ENCODE measurements around the gene PLSCR5. TPM values are rescaled to one million over a fixed set of nuclear protein-coding genes. Genes with fewer than 3 reads are reported as not detected.
A peak's percentile ranks its signal among the peaks of the same experiment; 100 is the strongest.

PLSCR5 gene
- total RNA-seq, 1 experiment from 2014 or later, result not detected

DNA sequence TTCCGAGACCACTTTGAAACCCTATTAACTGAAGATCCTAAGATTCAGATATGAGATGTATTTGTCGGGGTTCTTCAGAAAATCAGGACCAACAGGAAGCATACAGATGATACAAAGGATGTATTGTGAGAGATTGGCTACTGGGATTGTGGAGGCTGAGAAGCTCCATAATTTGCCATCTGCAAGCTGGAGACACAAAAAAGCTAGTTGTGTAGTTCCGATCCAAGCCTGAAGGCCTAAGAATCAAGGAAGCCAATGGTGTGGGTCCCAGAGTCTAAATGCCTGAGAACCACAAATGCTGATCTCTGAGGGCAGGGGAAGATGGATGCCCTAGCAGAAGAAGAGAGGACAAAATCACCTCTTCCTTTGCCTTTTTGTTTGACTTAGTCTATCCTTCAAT is 49.8 kb downstream of the PLSCR5 start:
- Histone ChIP-seq H3K36me3 (no peaks in the 10 kb centered on the region), H3K4me3 (no peak overlapping the region), H3K9me3 (no peaks in the 10 kb centered on the region), H3K27me3 (no peaks in the 10 kb centered on the region)
- DNase-seq, result no peak

DNA sequence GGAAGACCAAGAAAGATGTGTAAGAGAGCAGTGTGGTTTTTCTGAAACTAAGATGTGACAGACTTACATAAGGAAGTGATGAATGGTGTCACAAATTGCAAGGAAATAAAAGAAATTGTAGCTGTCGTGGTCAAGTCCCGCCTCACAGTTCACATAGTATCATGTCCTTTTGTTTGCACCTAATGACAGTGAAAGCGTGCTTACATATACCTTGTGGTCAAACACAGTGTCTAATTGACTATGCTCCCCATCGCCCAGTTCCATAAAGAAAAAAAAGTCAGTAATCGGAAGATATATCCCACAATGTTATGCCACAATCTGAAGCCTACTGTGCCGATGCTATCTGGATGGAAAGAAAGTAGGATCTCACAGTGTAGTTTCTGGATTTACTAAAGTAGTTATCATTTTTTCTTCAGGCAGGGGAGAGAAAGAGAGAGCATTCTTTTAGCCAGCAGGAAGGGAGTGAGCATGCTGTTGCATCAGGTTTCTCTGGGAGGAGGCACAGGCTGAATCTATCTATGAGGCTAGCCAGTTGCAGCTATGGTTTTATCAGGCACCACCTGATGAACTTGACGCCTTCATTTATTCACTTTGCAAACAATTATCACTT is 50.9 kb downstream of the PLSCR5 start:
- Histone ChIP-seq H3K27me3 (no peaks in the 10 kb centered on the region), H3K36me3 (no peaks in the 10 kb centered on the region), H3K9me3 (no peaks in the 10 kb centered on the region), H3K4me3 (no peak overlapping the region)
- no peak for DNase-seq

DNA sequence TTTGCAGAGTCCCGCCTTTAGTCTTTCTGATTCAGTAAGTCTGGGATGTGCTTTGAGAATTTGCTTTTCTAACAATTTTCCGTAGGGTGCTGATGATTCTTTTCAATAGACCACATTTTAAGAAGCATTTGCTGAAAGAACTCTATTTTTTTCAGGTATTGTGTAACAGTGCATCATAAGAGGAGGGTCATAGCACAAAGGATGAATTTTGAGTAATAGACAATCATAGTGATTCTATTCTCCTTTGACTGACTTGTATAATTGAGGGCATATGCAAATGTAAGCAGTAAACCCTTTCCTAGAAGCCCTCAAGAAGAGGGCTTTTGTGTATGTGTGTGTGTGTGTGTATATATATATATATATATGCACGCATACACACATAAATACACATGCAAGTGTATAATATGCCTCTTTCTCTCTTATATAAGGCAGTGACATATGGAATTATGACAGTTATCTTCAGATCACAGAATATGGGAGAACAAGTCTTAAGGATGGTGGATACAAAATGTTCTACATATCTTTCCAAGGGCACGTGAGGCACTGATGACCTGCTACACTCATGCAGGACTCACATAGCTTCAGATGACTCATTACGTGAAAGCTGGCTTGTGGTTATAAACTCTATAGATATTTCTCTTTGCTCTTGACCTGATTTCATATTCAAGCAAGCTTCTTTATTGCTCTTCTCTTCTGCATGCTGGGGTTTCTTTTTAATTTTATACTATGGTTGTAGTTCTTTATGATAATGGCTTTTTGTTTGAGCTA is 54.2 kb downstream of the PLSCR5 start:
- H3K27me3 ChIP-seq, result no peaks in the 10 kb centered on the region
- H3K9me3 ChIP-seq, result no peaks in the 10 kb centered on the region
- DNase-seq, result peak; percentile 63
- no peak overlapping the region for H3K4me3 ChIP-seq
- no peaks in the 10 kb centered on the region for H3K36me3 ChIP-seq

GRCh38 chr3:146550070-146550615 is 55.0 kb downstream of the PLSCR5 start:
- DNase-seq, result no peak
- H3K27me3 ChIP-seq, result no peaks in the 10 kb centered on the region
- no peaks in the 10 kb centered on the region for H3K9me3 ChIP-seq
- no peaks in the 10 kb centered on the region for H3K36me3 ChIP-seq
- H3K4me3 ChIP-seq, result peak overlapping the region; percentile 12

- Histone ChIP-seq H3K9me3 (no peaks in the 10 kb centered on the region), H3K4me3 (no peak overlapping the region), H3K36me3 (peaks cover 16% of the 10 kb centered on the region), H3K27me3 (no peaks in the 10 kb centered on the region)
- DNase-seq, result no peak
These were observed 57.8 kb downstream of the PLSCR5 start for GRCh38 chr3:146547235-146547835.

DNA sequence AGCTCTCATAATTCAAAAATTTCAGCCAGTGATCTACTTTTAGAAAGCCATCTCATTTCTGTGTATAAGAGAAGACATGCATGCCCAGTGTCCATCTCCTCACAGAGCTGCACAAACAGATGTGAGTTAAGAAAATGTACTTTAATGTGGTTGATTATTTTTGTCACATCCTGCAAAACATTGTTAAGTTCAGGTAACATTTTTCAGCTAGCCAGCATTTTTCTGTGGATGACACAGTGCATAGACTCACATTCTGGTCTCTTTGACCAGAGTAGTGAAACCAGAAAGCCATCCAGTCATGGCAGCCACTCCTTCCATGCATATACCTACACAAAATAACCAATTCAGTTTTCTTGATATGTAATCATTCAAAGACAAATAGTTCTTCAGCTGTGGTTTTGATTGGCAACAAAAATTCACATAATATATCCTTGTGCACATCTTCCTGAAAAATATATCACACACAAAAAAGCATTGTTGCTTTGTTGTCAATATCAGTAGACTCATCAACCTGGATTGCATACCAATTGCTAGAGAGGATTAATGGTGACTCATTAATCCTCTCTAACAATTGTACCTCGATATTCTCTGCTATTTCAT is 58.7 kb downstream of the PLSCR5 start:
- no peak for DNase-seq
- Histone ChIP-seq H3K36me3 (peaks cover 25% of the 10 kb centered on the region), H3K9me3 (no peaks in the 10 kb centered on the region), H3K27me3 (no peaks in the 10 kb centered on the region), H3K4me3 (no peak overlapping the region)

GRCh38 chr3:146544929-146545528 is 60.1 kb downstream of the PLSCR5 start:
- Histone ChIP-seq H3K4me3 (peak overlapping the region; percentile 95), H3K27me3 (no peaks in the 10 kb centered on the region), H3K36me3 (peaks cover 39% of the 10 kb centered on the region), H3K9me3 (no peaks in the 10 kb centered on the region)
- DNase-seq, result no peak

DNA sequence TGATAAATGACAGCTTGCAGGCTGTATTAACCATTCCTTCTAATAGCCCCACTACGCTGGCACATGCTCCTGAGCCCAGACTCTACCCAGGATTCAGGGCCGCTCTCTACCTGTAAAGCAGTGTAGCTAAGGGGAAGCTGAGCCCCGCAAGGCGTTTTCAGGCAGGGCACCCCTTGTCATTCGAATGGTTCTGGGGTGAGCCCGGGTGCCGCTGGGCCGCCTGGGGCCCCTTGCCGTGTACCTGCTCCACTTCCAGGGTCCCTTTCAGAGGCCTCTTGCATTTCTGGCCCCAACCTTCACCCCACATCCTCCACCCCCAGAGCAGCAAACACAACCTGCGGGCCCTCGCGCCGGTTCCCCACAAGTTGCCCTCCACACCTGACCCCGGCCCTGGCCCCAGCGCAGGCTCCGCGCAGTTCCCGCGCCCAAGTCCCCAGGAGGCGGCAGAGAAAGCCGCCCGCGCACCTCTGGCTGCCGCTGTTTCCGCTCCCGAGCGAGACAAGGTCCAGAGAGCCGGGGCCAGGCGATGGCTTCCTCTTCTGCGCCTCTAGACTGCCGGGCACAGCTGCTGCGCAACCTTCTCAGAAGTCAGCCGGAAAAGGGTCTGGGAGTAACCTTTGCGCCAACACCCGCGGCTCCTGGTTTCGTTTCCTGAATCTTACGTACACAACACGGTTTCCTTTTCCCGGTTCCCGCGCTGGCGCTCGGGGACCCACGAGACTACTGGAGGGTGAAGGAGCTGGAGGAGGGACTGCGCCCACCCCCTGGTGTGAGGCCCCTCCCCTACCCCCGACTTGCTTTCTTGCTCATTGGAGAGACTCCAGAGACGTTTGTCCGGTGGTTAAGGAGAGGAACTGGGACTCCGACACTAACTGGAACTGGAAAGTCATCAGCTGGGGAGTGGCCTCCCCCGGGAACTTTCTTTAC is 60.9 kb downstream of the PLSCR5 start, which contains the start of gene PLSCR1:
TSS of gene PLSCR1 (minus strand) at position 606 of the 927 bp plus-strand sequence. CDS start 8,055 bp downstream, outside the sequence.
- peak within 1 kb of the TSS; percentile 95 for H3K4me3 ChIP-seq
- peaks cover 47% of the 10 kb centered on the region for H3K36me3 ChIP-seq
- no peaks in the 10 kb centered on the region for H3K27me3 ChIP-seq
- H3K9me3 ChIP-seq, result no peaks in the 10 kb centered on the region
- peak; percentile 99 for DNase-seq

- no peaks in the 10 kb centered on the region for H3K9me3 ChIP-seq
- H3K36me3 ChIP-seq, result peaks cover 54% of the 10 kb centered on the region
- DNase-seq, result no peak
- peak overlapping the region; percentile 95 for H3K4me3 ChIP-seq
- no peaks in the 10 kb centered on the region for H3K27me3 ChIP-seq
These were observed 61.6 kb downstream of the PLSCR5 start for GRCh38 chr3:146543461-146544001.

GRCh38 chr3:146542978-146543377 is 62.2 kb downstream of the PLSCR5 start:
- H3K9me3 ChIP-seq, result no peaks in the 10 kb centered on the region
- H3K36me3 ChIP-seq, result peaks cover 59% of the 10 kb centered on the region
- peak overlapping the region; percentile 95 for H3K4me3 ChIP-seq
- DNase-seq, result no peak
- H3K27me3 ChIP-seq, result no peaks in the 10 kb centered on the region

DNA sequence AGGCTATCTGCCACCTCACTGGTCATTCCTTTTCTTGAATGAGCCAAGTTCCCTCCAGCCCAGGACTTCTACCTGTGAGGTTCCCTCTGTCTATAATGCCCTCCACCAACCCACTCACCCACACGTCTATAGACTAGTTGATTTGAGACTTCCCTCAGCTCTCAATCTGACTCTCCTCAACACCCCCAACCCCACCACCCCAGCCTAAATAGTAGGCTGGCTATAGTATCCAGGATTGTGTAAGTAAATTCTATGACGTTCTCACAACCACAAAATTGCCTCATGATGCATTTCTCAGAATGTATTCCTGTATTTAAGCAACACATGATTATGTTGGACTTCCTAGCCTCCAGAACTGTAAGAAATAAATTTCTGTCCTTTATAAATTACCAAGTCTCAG is 63.0 kb downstream of the PLSCR5 start:
- no peak for DNase-seq
- no peaks in the 10 kb centered on the region for H3K9me3 ChIP-seq
- H3K27me3 ChIP-seq, result no peaks in the 10 kb centered on the region
- H3K36me3 ChIP-seq, result peaks cover 67% of the 10 kb centered on the region
- peak overlapping the region; percentile 95 for H3K4me3 ChIP-seq

- Histone ChIP-seq H3K27me3 (no peaks in the 10 kb centered on the region), H3K4me3 (no peak overlapping the region), H3K9me3 (no peaks in the 10 kb centered on the region), H3K36me3 (peaks cover 74% of the 10 kb centered on the region)
- no peak for DNase-seq
These were observed 64.2 kb downstream of the PLSCR5 start for GRCh38 chr3:146540978-146541377.

- DNase-seq, result no peak
- H3K4me3 ChIP-seq, result no peak overlapping the region
- peaks cover 80% of the 10 kb centered on the region for H3K36me3 ChIP-seq
- H3K9me3 ChIP-seq, result no peaks in the 10 kb centered on the region
- H3K27me3 ChIP-seq, result no peaks in the 10 kb centered on the region
These were observed 64.9 kb downstream of the PLSCR5 start for GRCh38 chr3:146540236-146540635.

DNA sequence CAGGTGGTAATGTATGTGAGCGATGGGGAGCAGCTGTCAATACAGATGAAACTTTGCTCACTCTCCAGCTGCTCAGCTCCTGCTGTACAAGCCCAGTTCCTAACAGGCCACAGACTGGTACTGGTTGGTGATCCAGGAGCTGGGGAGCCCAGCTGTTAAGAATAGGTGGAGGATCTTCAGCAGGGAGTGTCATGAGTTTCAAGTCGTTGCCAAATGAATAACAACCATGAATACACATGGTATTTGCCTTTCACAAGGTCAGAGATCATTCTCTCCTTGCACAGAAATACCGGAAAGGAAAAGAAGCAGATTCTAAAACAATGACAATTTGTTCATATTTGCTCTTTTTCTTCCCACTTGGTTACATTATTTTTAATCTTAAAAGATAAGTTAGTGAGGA is 65.8 kb downstream of the PLSCR5 start:
- Histone ChIP-seq H3K4me3 (no peak overlapping the region), H3K27me3 (no peaks in the 10 kb centered on the region), H3K36me3 (peaks cover 89% of the 10 kb centered on the region), H3K9me3 (no peaks in the 10 kb centered on the region)
- no peak for DNase-seq

GRCh38 chr3:146537603-146538002 is 67.5 kb downstream of the PLSCR5 start:
- DNase-seq, result no peak
- H3K9me3 ChIP-seq, result no peaks in the 10 kb centered on the region
- peaks cover 89% of the 10 kb centered on the region for H3K36me3 ChIP-seq
- H3K4me3 ChIP-seq, result no peak overlapping the region
- no peaks in the 10 kb centered on the region for H3K27me3 ChIP-seq

Data from MG63 (cell line).